Measurements from ENCODE around the gene RAPSN.
A peak's percentile ranks its signal among the peaks of the same experiment; 100 is the strongest.

RAPSN gene

DNA sequence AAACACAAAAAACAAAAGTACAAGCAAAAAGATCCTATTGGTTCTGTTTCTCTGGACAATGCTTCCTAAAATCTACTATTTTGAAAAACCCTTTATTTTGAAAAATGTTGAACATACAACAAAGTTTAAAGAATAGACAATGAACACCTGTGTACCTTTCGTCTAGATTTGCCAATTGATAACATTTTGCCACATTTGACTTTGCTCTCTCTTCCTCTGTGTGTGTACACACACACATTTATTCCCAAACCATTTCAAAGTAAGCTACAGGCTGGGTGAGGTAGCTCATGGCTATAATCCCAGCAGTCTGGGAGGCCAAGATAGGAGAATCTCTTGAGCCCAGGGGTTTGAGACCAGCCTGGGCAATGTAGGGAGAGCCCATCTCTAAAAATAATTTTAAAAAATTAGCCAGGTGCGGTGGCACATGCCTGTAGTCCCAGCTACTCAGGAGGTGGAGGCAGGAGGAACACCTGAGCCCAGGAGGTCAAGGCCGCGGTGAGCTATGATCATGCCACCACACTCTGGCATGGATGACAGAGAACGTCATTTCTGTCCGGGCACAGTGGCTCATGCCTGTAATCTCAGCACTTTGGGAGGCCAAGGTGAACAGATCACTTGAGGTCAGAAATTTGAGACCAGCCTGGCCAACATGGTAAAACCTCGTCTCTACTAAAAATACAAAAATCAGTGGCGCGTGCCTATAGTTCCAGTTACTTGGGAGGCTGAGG lies 17.4 kb downstream of the RAPSN start:
- no peak for DNase-seq

DNA sequence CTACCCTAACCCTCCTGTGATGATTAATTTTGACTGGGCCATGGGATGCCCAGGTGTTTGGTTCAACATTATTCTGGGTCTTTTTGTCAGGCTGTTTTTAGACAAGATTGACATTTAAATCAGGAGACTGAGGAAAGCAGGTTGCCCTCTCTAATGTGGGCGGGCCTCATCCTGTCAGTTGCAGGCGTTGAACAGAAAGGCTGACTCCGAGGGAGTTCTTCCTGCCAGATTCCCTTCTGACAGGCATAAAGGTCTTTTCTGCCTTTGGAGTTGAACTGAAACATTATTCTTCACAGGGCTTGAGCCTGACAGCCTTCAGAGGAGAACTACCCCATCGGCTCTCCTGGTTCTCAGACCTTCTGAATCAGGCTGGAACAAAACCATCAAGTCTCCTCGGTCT lies 18.4 kb downstream of the RAPSN start:
- DNase-seq = no peak

DNA sequence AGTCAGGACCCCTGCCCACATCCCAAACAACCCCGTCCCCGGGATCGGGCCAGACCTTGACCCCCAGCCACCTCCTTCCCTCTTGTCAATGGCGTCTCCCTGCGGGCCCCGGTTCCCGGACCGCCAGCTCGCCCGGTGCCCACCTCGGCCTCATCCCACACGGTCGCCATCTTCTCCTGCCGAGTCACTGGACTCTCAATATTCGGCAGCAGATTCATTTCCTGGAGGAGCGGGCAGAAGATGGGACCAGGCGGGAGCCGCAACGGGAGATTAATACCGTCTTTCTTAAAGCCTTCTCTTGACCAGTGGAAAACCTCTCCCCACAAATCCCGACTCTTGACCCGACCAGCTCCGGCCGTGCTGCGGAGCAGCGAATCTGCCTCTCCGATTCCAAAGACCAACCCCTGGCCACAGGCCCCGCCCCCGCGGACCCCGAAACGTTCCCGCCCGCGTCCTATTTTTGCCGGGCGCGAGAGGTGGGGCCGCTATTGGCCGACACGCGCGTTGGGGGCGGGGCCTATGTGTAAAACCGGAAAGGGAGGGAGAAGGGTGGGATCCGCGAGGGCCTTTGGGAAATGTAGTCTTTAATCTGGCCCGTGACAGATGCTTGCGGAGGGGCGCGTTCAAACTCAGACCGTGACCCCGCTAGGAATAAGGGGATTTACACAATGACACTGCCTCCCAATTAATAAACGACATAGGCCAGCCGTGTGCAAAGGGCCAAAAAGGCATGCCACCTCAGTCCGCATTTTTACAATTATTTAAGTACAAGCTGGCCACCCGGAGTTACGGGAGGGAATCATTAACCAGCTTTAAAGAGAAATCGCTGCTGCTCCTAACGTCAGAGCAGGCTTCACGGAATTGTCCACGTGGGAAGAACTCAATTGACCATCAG lies 22.6 kb downstream of the RAPSN start, which contains the start of gene PSMC3:
TSS of gene PSMC3 (minus strand) at position 378 of the 895 bp plus-strand sequence. CDS start at position 218, 160 bp downstream.
- peak; percentile 98 for DNase-seq

- DNase-seq = no peak
Measured at GRCh38 chr11:47425611-47426010, 23.3 kb downstream of the RAPSN start.

- DNase-seq = no peak
Measured at GRCh38 chr11:47418454-47419259, 30.3 kb downstream of the RAPSN start.

- DNase-seq = no peak
Measured at GRCh38 chr11:47417712-47418111, 31.2 kb downstream of the RAPSN start.

GRCh38 chr11:47415949-47416472 lies 32.9 kb downstream of the RAPSN start:
- peak; percentile 88 for DNase-seq

DNA sequence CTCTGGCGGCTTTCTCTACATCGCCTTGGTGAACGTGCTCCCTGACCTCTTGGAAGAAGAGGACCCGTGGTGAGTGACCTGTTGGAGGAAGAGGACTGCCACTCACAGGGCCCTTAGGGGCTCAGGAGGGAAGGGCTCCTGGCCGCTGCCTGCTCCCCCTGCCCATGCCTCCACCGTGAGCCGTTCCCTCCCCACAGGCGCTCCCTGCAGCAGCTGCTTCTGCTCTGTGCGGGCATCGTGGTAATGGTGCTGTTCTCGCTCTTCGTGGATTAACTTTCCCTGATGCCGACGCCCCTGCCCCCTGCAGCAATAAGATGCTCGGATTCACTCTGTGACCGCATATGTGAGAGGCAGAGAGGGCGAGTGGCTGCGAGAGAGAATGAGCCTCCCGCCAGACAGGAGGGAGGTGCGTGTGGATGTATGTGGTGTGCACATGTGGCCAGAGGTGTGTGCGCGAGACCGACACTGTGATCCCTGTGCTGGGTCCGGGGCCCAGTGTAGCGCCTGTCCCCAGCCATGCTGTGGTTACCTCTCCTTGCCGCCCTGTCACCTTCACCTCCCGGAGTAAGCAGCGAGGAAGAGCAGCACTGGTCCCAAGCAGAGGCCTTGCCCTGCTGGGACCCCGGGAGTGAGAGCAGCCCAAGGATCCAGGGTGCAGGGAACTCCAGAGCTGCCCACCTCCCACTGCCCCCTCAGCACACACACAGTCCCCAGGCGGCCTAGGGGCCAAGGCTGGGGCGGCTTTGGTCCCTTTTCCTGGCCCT lies 33.7 kb downstream of the RAPSN start:
- DNase-seq = no peak

- no peak for DNase-seq
Measured at GRCh38 chr11:47414685-47415070, 34.3 kb downstream of the RAPSN start.

DNA sequence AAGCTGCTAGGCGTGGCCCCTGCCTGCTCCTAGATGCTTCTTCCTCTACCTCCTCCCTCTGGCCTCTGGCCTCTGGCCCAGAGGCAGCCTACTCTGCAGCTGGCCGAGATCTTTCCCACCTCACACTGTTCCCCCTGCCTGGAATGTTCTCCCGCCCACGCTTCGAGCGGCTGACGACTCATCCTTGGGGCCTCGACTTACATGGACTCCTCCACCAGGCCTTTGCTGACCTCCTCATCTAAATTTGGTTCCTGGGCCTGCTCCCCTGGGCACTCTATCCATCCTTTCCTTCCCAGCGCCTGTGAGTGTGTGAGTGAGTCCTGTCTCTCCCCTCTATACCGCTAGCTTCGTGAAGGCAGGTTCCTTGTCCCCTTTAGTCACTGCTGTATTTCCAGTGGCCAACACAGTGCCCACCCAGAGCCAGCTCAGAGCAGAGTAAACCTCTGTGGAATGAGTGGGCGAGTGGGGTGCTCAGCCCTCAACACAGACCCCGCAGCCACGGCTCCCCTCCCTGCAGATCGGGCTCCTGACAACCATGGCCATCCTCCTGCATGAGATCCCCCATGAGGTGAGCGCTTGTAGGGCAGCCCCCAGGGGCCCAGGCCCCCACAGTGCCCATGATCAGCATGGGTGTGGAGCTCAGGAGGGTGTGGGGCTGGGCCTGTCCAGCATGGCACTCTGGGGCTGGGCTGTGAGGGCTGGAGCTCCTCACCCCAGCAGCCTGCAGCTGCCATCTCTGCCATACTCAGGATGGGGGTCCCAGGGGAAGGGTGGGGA lies 34.8 kb downstream of the RAPSN start:
- no peak for DNase-seq

- DNase-seq = no peak
Measured at GRCh38 chr11:47413351-47413750, 35.6 kb downstream of the RAPSN start.

- DNase-seq = peak; percentile 64
Measured at GRCh38 chr11:47411884-47412746, 36.8 kb downstream of the RAPSN start.

GRCh38 chr11:47410370-47411264 lies 38.3 kb downstream of the RAPSN start:
- no peak for DNase-seq

- no peak for DNase-seq
Measured at GRCh38 chr11:47409440-47410369, 39.2 kb downstream of the RAPSN start.

DNA sequence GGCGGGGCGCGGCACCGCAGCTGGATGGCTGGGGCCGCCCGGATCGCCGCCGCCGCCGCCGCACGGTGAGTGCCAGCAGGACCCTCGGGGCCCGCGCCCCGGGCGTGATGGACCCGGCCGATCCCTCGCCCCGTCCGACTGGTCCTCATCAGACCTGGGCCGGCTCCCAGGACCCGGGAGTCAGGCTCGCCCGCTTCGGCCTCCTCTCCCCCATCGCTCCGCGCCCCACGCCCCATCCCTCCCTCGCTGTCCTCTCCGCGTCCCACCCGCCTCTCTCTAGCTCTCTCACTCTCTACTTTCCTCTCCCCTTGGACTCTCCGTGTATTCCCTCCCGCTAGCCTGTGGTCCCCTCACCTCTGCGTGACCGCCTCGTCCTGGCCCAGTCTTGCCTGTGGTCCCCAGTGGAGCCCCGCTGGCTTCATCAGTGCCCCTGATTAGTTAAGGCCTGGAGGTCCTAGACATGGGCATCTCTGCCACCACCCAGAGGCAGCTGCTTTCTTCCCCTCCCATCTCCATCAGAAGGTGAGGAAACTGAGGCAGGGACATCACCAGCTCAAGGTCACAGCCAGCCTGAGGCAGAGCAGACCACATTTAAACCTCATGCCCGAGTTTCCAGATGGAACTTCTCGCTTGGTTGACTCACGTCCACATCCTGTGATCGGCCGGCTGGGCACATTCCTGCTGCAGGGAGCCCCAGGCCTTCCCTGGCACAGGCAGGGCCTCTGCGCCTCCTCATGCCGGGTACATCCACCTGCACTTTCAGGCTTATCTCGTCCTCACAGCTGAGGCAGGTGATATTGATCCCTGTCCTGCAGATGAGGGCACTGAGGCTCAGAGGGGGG lies 40.1 kb downstream of the RAPSN start:
- DNase-seq = peak; percentile 54

DNA sequence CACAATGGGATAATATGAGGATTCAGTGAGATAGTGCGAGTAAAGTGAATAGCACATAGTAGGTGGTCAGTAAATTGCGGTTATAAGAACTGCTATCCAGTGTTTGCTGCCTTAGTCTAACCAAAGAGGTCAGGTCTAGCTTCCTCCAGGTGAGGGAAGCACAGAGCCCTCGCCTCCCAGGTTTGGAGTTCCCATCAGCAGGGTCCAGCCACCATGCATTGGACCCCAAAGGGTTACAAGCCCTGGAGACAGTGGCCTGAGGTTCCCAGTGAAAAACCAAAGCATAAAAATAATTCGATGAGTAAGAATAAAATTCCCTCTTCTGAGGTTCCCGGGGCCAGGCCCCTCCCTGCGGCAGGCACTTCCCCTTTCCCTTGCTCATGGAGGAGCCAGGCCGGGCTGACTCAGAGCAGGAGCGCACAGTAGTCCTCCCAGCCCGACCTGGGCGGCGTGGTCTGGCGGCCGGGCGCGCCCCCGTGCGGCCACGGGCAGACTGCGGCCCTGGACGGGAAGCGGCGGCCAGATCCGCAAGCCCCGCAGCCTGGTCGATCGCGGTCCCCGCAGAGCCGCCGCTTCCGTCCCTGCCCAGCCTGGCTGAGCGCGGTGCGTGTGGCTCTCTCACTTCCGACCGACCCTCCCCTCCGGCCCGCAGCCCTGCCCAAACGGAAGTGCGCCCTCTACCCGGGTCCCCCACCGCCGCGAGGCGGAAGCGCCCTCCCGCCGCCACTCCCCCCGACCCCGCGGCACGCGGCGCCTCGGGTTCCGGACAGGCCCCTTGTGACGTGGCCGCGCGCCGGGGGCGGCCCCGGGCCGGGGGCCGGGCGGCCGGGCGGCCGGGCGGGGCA lies 41.0 kb downstream of the RAPSN start, which contains the start of gene SLC39A13:
TSS of gene SLC39A13 (plus strand) at position 845 of the 845 bp plus-strand sequence. CDS start 1,505 bp downstream, outside the sequence.
- peak; percentile 98 for DNase-seq
